NT2/D1 (cell line): ENCODE data around the gene RABL2A.
"Not testable (repeated sequence)": the region's sequence is repeated elsewhere in the genome, so short reads cannot be mapped to it uniquely, and the experiment has no call there.

ENCODE experiments used
- DNase-seq: peaks from one replicate; pipeline ENCODE4 v3.0.0-alpha.2; 2011; ENCODE audit warnings: low read depth, low spot score
- H3K27me3 ChIP-seq: 2 replicates; pipeline ENCODE4 v1.6.0; 2011; ENCODE audit warnings: mild to moderate bottlenecking; ENCODE audit not compliant: insufficient read length, insufficient read depth
- H3K36me3 ChIP-seq: 2 replicates; pipeline ENCODE4 v1.6.1; 2011; ENCODE audit warnings: mild to moderate bottlenecking, low read length, mixed read lengths; ENCODE audit not compliant: insufficient read depth, insufficient read length
- H3K4me1 ChIP-seq: 2 replicates; pipeline ENCODE4 v1.5.1; 2011; ENCODE audit not compliant: insufficient read depth, insufficient read length
- H3K4me3 ChIP-seq: 2 replicates; pipeline ENCODE4 v1.5.1; 2011; ENCODE audit warnings: low read depth; ENCODE audit not compliant: insufficient read length
- H3K9ac ChIP-seq: 2 replicates; pipeline ENCODE4 v1.6.0; 2011; ENCODE audit warnings: low read depth; ENCODE audit not compliant: insufficient read length
- H3K9me3 ChIP-seq: 2 replicates; pipeline ENCODE4 v1.5.1; 2011; ENCODE audit warnings: mild to moderate bottlenecking, low read length; ENCODE audit not compliant: insufficient read depth

RABL2A gene

DNA sequence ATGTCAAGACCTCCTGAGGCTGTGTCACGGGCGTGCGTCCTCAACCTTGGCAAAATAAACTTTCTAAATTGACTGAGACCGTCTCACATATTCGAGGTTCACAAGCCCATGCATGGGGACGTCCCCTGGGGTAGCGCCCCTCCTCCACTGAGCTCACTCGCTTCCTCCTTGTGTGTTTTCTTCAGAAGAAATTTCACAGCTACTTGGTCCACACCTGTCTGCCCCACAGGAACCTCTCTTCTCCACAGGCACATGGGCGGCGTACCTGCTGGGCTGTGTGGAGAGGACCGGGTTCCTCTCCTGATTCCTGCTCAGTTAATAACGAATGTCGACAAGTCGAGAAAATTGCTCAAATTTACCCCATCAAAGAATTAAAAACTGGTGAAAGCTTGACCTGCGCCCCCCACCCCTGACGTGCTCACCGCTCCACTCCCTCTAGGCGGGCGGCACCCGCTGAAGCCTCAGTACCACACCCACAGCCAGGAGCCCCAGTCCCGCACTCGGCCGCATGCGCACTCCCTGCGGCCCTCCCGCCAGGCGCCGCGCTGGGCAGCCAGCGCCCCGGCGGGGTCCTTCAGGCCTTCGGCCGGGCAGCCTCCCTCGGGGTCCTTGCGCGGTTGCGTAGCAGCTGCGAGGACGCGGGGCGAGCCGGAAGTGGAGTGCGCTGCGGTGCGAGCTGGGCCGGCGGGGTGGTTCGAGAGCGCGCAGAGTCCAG, at the start of gene RABL2A:
RABL2A (plus strand) TSS at position 651 of the 715 bp plus-strand sequence. CDS start 1,341 bp downstream, outside the sequence.
- peak within 1 kb of the TSS; percentile 70 for H3K9ac ChIP-seq

DNA sequence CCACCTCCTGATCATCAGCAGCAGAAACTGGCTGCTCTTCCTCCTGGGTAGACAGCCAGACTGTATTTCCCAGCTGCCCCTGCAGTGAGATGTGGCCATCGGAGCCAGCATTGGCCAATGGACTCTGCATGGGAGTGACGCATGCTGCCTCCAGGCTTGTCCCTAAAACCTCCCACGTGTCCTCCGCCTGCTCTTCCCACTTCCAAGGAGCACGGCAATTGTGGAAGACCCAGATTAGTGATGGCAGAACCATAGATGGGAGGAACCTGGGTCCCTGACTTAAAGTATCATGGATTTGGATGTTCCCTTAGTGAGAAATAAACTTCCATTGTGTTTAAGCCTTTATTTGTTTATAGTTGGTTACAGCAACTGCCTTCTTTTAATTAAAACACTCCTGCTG, 48.6 kb upstream of the RABL2A start:
- not testable (repeated sequence) for H3K4me3 ChIP-seq, H3K36me3 ChIP-seq, H3K27me3 ChIP-seq, DNase-seq, H3K9me3 ChIP-seq, H3K4me1 ChIP-seq, H3K9ac ChIP-seq

More for the DNA sequence above, at the start of gene RABL2A:
- H3K27me3 ChIP-seq, H3K9me3 ChIP-seq, H3K4me1 ChIP-seq: not testable (repeated sequence)
- Histone ChIP-seq H3K4me3 (peak within 1 kb of the TSS; percentile 53), H3K36me3 (peaks cover 12% of the 10 kb centered on the region)
- DNase-seq: peak; percentile 66

DNA sequence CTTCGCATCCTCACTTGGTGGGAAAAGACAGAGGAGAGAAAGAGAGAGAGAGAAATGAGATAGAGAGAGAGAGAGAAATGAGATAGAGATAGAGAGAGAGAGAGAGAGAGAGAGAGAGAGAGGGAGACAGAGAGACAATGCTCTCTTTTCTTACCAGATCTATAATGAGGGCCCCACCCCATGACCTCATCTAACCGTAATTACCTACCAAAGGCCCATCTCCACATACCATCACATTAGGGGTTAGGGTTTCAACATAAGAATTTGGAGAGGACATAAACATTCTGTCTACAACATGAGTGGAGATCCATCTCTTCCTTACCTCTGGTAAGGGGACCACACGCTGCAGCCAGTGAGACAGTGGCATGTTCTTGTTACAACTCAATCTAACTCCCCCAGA, 44.6 kb upstream of the RABL2A start:
- H3K4me3 ChIP-seq: not testable (repeated sequence)

DNA sequence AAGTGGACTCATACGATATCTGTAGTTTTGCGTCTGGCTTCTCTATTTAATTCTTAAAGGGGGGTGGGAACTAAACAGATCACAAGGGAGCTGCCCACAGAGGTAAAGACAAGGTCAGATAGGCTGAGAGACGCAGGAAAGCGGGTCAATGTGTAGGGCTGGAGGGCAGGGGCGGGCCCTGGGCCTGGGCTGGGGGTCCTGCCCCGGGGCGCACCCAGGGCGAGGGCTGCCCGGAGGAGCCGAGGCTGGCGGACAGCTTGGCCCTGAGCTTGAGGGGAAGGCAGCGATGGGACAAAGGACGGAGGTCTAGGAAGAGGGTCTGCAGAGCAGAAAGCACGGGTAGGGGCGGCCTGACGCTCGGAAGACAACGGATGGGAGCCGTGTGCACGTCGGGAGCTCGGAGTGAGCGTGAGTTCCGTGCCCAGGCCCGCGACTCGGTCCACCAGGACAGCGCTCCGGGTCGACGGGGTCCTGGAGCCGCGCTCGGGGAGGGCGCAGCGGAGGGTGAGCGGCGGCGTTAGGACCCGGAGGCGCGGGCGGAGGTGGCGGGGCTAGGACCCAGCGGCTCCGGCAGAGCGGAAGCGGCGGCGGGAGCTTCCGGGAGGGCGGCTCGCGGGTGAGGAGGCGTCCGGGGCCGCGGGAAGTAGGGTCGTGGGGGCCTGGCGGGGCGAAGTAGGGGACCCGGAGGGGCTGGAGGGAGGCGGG, 43.4 kb upstream of the RABL2A start:
- H3K4me3 ChIP-seq: peak overlapping the region; percentile 82
- not testable (repeated sequence) for H3K36me3 ChIP-seq, H3K9me3 ChIP-seq, H3K27me3 ChIP-seq, H3K4me1 ChIP-seq
- H3K9ac ChIP-seq: peak overlapping the region; percentile 91
- peak; percentile 76 for DNase-seq

More for the DNA sequence above, 44.6 kb upstream of the RABL2A start:
- H3K9me3 ChIP-seq, H3K27me3 ChIP-seq, H3K4me1 ChIP-seq, DNase-seq, H3K36me3 ChIP-seq, H3K9ac ChIP-seq: not testable (repeated sequence)

DNA sequence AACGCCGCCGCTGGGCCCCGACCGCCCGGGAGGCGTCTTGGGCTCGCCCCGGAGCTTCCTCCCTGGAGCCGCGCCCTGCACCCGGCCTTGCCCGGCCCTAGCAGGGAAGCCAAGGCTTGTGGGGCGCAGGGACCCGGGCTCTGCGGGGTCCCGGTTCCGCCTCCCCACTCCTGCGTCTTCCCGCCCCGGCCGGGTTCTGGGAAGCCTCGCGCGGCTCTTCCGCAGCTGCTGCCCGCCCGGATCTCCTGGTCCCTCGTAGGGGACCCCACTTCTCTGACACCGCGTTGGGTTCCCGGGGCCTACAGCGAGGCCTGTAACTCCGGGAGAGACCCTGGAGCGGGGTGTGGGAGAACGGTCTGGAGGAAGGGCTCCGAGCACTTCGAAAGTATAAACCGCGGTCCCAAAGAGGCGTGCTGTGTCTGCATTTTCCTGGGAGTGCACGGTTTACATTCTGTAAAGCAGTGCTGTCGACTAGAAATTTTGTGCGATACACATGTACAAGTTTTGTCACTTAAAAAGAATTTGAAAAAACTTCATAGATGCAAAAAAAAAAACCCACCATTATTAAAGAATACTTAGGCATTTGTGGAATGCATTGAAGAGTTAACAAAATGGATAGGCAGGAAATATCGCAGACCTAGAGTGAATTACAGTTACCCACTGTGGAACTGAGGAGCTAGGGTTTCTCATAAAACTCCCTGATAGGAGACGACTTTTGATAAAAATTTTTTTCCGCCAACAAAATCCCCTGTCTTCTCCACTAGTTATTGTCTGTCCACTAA, 42.6 kb upstream of the RABL2A start:
- H3K4me3 ChIP-seq: peak overlapping the region; percentile 40
- not testable (repeated sequence) for DNase-seq

DNA sequence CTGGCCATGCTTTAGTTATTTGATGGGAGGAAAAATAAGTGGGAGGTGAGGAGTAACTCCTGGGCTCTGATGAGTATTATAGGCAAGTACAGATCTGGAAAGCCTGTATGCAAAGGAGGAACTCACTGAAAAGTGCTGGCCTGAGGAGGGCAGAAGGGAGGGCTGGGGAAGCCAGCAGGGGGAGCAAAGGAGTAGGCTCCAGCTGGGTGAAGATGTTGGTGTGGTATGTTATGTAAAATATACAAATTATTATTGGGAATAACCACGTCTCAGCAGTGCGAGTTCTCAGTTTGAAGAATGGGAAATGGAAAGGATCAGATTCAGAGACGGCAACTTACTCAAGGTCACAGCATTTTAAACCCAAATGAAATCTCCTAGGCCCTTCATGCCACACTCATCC, 39.9 kb upstream of the RABL2A start:
- DNase-seq: not testable (repeated sequence)

More for the DNA sequence above, 42.6 kb upstream of the RABL2A start:
- H3K36me3 ChIP-seq, H3K4me1 ChIP-seq, H3K27me3 ChIP-seq, H3K9me3 ChIP-seq: not testable (repeated sequence)
- peak overlapping the region; percentile 79 for H3K9ac ChIP-seq

DNA sequence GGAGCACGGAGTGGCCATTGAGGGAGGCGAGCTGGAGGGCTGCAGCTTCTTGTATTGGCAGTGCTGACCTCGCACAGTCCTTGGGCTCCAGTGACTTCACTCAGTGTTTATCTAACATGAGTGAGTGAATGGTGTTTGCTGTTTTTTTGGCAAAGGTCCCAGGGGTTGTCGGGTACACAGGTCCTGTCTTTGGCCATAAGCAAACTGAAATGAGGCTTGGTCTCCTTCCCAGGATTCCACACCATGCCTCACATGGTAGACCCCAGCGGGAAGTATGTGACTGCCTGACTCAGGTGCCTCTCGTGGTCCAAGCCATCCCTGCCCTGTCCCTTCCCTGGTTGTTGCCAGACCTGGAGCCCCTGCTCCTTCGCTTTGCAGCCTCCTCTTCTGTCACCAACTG, 37.5 kb upstream of the RABL2A start:
- H3K9me3 ChIP-seq, H3K36me3 ChIP-seq, H3K9ac ChIP-seq, H3K4me3 ChIP-seq, H3K4me1 ChIP-seq, DNase-seq, H3K27me3 ChIP-seq: not testable (repeated sequence)

More for the DNA sequence above, 39.9 kb upstream of the RABL2A start:
- not testable (repeated sequence) for H3K36me3 ChIP-seq, H3K9ac ChIP-seq, H3K27me3 ChIP-seq, H3K4me1 ChIP-seq, H3K4me3 ChIP-seq, H3K9me3 ChIP-seq

DNA sequence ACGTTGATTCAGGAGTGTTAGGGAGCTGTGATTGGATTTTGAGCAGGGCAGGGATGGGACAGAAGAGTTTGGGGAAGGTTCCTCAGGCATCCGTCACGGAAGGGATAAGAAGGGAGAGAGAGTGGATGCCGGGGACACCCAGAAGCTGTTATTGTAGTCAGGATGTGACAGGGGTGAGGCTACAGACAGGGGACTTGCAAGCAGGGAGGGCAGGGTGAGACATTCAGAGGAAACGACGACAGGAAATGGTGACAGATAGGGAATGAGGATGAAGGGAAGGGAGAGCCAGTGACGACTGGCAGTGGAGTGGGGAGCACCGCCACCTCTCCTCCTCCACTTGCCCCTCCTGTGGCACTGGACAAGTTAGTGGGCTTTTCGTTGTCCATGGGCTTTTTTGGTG, 35.1 kb upstream of the RABL2A start:
- H3K4me1 ChIP-seq, DNase-seq, H3K9me3 ChIP-seq, H3K4me3 ChIP-seq, H3K9ac ChIP-seq, H3K36me3 ChIP-seq, H3K27me3 ChIP-seq: not testable (repeated sequence)

DNA sequence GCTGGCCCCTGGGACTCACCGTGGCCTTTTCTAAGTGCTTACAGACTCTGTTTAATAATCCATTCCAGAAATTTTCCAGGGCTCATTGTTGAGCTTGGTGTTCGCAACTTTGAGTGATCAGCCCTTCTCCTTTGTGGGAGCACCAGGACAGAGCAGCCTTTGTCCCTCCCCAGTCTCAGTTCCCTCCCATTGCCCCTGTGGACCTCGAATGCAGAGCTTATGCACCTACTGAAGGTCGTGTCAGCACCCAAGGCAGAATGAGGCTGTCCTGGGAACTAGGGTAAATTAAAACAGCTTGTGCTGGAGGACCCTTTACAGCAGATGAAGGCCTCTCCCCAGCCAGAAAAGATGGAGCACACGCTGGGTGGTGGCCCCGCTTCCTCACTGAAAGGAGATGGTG, 33.8 kb upstream of the RABL2A start:
- not testable (repeated sequence) for H3K9ac ChIP-seq, DNase-seq, H3K4me3 ChIP-seq, H3K9me3 ChIP-seq, H3K27me3 ChIP-seq, H3K36me3 ChIP-seq, H3K4me1 ChIP-seq

DNA sequence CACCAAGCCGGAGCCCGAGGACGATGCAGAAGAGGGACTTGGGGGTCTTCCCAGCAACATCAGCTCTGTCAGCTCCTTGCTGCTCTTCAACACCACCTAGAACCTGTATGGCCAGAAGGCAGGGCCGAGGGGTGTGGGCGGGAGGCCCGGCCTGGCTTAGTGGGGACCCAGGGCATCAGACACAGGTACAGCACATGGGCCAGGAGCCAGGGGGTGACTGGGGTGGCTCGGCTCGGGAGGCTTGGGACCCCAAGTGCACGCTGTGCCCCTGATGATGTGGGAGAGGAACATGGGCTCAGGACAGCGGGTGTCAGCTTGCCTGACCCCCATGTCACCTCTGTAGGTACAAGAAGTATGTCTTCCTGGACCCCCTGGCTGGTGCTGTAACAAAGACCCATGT, 31.3 kb upstream of the RABL2A start:
- H3K9ac ChIP-seq, H3K4me1 ChIP-seq, H3K4me3 ChIP-seq, H3K36me3 ChIP-seq, H3K9me3 ChIP-seq, H3K27me3 ChIP-seq, DNase-seq: not testable (repeated sequence)

DNA sequence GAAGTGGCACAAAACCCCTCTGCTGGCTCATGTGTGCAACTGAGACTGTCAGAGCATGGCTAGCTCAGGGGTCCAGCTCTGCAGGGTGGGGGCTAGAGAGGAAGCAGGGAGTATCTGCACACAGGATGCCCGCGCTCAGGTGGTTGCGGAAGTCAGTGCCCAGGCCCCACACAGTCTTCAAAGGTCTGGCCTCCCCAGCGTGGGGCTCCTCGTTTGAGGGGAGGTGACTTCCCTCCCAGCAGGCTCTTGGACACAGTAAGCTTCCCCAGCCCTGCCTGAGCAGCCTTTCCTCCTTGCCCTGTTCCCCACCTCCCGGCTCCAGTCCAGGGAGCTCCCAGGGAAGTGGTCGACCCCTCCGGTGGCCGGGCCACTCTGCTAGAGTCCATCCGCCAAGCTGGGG, 29.9 kb upstream of the RABL2A start:
- H3K9ac ChIP-seq, H3K27me3 ChIP-seq, H3K4me1 ChIP-seq, H3K36me3 ChIP-seq, DNase-seq, H3K4me3 ChIP-seq, H3K9me3 ChIP-seq: not testable (repeated sequence)
